ENCODE results near the gene METTL25B.
A peak's percentile ranks its signal among the peaks of the same experiment; 100 is the strongest.
"Not testable (repeated sequence)": the region's sequence is repeated elsewhere in the genome, so short reads cannot be mapped to it uniquely, and the experiment has no call there.

The METTL25B gene

GRCh38 chr1:156750191-156750672, 22.0 kb downstream of the METTL25B start:
- DNase-seq = peak; percentile 30 to 34

DNA sequence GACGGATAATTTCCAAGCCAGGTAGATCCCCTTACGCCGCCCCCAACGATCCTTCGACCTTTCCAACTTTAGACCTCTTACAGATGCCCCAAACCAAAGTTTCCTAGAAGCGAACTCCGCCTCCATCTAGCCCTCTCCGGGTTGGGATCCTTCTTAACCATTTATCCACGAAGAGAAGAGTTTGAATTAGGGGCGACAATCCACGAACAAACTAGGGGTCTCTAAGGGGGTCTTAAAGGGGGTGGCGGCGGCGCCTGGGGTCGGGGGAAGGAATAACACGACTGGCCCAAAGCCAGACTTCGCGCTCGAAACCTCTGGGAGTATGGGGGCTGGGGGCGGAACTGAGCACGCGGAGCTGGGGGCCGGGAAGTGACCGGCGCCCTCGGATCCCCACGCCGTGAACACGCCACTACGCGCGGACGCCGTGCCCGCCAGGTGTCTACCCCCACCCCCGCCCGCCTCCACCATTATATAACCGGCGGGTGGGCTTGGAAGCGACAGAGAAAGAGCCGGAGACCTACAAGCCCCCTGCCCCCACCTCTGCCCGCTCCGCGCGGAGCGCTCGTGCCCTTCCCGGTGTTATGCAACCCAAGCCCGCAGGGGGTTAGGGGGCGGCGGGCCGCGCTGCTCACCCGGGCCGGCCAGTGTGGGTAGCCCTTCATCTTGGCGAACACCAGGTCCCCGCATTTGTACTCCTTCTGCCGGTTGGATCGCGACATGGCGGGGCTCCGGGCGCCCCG, 22.6 kb downstream of the METTL25B start:
- DNase-seq = peak; percentile 26 to 42

DNA sequence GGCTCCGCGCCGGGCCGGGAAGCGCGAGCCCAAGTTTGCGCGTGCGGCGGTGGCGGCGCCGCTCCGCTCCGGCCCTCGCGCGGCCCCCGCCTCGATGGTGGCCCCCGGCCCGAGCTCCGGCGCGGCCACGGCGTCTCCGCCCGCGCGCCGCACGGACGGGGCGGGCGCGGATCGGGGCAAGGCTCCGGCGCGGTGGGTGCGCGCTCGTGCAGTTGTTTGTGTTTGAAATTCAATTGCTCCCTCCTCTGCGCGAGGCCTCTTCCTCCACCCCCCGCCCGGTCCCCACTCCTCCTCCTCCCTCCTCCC, 23.1 kb downstream of the METTL25B start, which contains the start of gene HDGF:
HDGF (minus strand) TSS at position 225 of the 306 bp plus-strand sequence. CDS start 246 bp downstream, outside the sequence.
- DNase-seq = no peak

- DNase-seq = peak; percentile 96 to 97
These were observed 23.6 kb downstream of the METTL25B start for GRCh38 chr1:156751757-156752481.

- no peak for DNase-seq
These were observed 24.7 kb downstream of the METTL25B start for GRCh38 chr1:156752843-156753482.

- DNase-seq = no peak
These were observed 25.9 kb downstream of the METTL25B start for GRCh38 chr1:156754219-156754618.

DNA sequence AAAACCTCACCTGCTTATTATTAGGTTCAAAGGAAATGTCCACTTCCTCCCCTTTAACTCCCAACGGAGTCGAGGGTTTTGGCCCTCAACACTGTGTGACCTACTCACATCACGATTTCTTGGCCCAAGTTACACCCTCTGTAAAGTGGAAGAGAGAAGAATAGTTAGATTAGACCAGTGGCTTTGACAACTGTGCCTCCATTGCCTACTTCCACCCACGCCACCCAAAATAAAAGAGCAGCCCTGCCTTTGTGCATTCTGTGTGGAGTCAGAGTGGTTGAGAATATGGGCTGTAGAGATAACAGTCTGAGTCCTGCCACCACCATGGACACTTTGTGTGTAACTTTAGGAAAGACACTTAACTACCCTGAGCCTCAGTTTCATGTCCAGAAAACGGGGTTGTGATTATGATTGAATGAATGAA, 27.3 kb downstream of the METTL25B start:
- DNase-seq = no peak

DNA sequence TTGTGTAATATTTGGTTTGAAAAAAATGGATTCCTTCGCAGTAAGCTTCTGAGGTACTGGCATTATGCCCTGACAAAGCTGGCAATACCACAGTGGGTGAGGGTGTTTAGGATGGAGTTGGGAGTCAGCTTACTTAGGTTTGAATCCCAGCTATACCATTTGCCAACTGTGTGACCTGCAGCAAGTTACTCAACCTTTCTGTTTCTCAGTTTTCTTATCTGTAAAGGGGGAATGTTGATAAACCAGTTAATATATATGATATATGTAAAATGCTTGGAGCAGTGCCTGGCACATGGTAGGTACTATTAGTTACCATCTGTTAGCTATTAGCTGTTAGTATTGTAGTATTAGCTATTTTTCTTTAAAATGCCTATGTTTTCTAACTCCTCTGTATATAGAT, 28.1 kb downstream of the METTL25B start:
- DNase-seq = no peak

GRCh38 chr1:156757572-156758253, 29.4 kb downstream of the METTL25B start:
- DNase-seq = not testable (repeated sequence)

DNA sequence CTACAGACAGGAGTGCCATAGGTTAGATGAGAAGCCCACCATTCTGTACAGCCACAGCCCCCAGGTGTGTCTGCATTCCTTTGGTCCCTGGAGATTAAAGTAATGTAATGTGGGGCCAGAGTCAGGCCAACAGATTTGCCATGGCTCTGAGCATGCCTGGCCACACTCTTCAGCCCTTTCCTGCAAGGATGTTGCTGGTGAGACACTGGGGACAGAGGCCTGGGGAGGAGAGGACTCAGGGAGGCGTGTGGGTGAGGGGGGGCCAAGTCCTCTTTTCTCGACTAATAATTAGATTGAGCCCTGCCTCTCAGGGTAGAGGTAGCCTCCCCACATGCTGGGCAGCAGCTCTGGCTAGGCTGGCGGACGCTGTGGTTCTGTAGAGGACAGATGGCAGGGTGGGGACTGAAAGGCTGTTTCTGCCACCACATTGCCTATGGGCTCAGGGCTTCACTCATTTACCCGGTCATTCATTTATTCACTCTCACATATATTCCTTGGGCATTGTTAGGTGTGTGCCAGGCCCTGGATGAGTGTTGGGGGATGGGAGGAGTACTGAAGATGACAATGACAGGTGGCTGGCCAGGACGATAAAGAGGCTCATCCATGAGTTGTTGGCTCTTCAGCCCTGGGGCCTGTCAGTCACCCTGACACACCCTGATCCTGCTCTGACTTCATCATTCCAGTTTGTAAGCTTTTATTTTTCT, 32.0 kb downstream of the METTL25B start:
- no peak for DNase-seq

- no peak for DNase-seq
These were observed 32.5 kb downstream of the METTL25B start for GRCh38 chr1:156760796-156761104.

- DNase-seq = not testable (repeated sequence)
These were observed 36.9 kb downstream of the METTL25B start for GRCh38 chr1:156765136-156765535.

- DNase-seq = peak in 1 of 2 donors; percentile 21
These were observed 37.4 kb downstream of the METTL25B start for GRCh38 chr1:156765666-156766065.

DNA sequence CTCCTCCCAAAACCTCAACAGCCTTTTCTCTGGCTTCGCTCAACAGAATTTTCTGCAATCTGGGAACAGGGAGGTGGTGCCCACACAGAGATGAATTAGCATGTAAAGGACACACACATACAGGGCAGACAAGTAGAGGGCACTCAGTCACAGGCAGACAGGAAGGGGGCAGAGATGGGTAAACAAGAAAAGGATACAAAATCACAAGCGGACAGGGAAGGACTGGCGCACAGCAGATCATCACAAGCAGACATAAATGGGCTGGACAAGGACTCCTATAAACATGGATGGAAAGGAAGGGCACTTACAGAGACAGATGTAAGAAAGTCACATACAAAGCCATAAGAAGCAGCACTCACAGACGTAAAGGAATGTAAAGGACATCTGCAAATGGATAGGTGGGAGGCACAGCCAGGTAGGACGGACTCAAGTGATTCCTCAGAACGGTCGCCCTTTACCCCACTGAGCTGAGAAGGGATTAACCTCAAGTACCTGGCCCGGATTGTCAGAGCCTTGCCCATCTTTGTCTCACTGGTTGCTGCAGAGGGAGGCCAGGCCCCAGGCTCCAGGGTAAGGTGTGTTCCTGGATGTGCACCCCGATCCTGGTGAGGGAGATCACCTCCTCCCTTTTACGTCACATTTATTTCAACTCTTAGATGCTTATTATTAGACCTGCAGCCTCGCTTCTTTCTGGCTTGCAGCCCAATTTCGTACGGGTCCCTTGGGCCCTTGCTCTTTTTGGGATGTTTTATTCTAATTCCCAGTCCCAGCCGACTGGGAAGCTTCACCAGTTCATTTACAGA, 38.2 kb downstream of the METTL25B start:
- DNase-seq = peak in 1 of 2 donors; percentile 16

DNA sequence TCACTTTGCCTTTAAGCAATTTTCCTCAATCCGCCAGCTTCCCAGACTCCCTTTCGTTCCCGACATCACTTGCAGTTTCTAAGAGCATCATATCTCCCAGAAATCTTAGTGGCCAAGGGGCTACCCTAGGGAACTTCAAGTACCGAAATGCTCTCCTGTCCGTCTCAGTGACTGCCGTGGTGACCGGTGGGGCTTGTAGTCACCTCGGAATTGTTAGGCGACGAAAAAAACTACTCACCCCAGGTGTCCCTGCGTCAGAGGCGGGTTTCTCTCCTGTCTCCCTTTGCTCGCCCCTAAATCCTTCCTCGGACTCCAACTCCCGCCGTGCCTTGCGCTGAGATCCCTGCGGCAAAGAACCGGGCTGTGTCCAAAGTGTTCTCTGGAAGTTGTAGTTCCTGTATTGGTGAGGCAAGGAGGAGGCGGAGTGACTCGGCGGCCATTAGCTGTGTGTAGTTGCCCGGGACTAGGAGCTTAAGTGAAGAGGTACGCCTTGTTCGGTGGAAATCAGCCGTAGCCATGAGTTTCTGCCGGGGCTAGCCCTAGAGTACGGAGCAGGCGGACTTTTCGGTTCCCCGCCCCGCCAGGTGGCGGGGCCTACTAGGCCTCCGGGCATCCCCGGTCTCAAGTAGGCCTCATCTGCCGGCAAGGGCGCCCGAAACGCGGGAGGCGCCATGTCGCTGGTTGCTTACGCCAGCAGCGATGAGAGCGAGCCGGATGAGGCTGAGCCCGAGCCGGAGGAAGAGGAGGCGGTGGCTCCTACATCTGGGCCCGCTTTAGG, 39.0 kb downstream of the METTL25B start, which contains the start of gene PRCC:
PRCC (plus strand) TSS at position 435 of the 778 bp plus-strand sequence; CDS start at position 672, 237 bp downstream.
- peak; percentile 99 to 100 for DNase-seq

DNA sequence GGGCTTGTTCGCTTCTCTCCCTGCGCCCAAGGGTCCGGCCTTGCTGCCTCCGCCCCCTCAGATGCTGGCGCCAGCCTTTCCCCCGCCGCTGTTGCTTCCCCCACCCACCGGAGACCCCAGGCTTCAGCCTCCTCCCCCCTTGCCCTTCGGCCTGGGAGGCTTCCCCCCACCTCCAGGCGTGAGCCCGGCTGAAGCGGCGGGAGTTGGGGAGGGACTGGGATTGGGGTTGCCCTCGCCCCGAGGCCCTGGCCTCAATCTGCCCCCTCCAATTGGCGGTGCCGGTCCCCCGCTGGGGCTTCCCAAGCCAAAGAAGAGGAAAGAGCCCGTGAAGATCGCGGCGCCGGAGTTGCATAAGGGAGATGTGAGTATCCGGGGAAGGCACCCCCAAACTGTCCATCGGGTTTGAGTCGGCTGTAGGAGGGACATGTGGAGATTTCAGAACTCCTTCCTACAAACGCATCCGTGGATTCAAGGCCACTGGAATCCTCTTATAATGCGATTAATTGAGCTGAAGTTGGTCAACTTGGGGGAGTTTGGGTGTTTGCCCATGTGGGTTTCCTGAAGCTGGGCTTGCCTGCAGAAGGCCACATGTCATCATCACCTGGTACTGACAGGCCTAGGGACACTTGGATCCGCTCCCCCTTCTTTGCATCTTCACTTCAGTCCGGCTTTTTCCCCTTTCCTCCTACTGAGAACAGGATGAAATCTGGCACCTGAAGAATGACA, 39.8 kb downstream of the METTL25B start:
- DNase-seq = peak in 1 of 2 donors; percentile 15

GRCh38 chr1:156768610-156769295, 40.5 kb downstream of the METTL25B start:
- no peak for DNase-seq

DNA sequence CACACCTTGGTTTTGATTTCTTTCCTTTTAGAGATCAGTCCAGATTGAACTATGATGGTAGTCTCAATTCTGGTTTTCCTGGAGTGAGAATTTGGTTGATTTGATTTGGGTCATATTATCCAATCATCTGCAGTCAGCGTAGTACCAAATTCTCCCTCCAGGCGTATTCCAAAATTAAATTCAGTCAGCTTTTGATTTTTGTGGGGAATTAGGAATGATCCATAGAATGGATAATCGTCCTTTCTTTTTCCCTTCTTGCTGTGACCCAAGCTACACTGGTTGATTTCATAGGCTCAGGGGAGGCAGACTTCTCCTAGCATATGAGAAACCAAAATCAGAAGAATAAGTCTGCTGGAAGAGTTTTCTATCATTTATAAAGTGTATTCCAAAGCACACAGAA, 44.0 kb downstream of the METTL25B start:
- DNase-seq = no peak

Measured in CD4-positive, alpha-beta T cell treated with Interleukin-4 for 1 hour (primary cell).